Measurements from ENCODE around the gene DNLZ. TPM values are rescaled to one million over a fixed set of nuclear protein-coding genes. Genes with fewer than 3 reads are reported as not detected.

Gene DNLZ
- total RNA-seq, 3 donors from 2014 or later: 35.4 to 57.4 (median 40.0) TPM

- Histone ChIP-seq H3K9me3 (no peaks in the 10 kb centered on the region), H3K4me3 (no peak overlapping the region), H3K36me3 (no peaks in the 10 kb centered on the region), H3K27ac (no peak overlapping the region), H3K4me1 (no peaks in the 10 kb centered on the region), H3K27me3 (no peaks in the 10 kb centered on the region)
- no peak for TF ChIP-seq POLR2A (IDR thresholded peaks at IDR 0.05)
- TF ChIP-seq POLR2AphosphoS5 (IDR thresholded peaks at IDR 0.05): no peak
- TF ChIP-seq CTCF (IDR thresholded peaks at IDR 0.05): no peak
- DNase-seq (ENCODE audit: low spot score in 2 of 2): no peak
- intact Hi-C loops (cut with DNase I; ENCODE audit: low total_unique reads): no loop called here
These were observed 21.5 kb upstream of the DNLZ start for GRCh38 chr9:136385015-136385414.

- no peak for TF ChIP-seq CTCF (IDR thresholded peaks at IDR 0.05)
- no peak for TF ChIP-seq POLR2A (IDR thresholded peaks at IDR 0.05)
- no peak for TF ChIP-seq POLR2AphosphoS5 (IDR thresholded peaks at IDR 0.05)
- Histone ChIP-seq H3K4me1 (no peaks in the 10 kb centered on the region), H3K27me3 (no peaks in the 10 kb centered on the region), H3K36me3 (no peaks in the 10 kb centered on the region), H3K27ac (no peak overlapping the region), H3K9me3 (no peaks in the 10 kb centered on the region), H3K4me3 (no peak overlapping the region)
- DNase-seq (ENCODE audit: low spot score in 2 of 2): no peak
- intact Hi-C loops (cut with DNase I; ENCODE audit: low total_unique reads): no loop called here
These were observed 19.9 kb upstream of the DNLZ start for GRCh38 chr9:136383436-136383835.

GRCh38 chr9:136381966-136382513, 18.5 kb upstream of the DNLZ start:
- Histone ChIP-seq H3K36me3 (no peaks in the 10 kb centered on the region), H3K4me1 (no peaks in the 10 kb centered on the region), H3K27ac (no peak overlapping the region), H3K9me3 (no peaks in the 10 kb centered on the region), H3K27me3 (no peaks in the 10 kb centered on the region), H3K4me3 (no peak overlapping the region)
- intact Hi-C loops (cut with DNase I; ENCODE audit: low total_unique reads): loop anchor here (2.0 kb wide), 1 partner anchor 143 kb away; no protein-coding TSS in a partner anchor
- TF ChIP-seq POLR2AphosphoS5 (IDR thresholded peaks at IDR 0.05): no peak
- TF ChIP-seq POLR2A (IDR thresholded peaks at IDR 0.05): no peak
- no peak for TF ChIP-seq CTCF (IDR thresholded peaks at IDR 0.05)
- no peak for DNase-seq (ENCODE audit: low spot score in 2 of 2)

- Histone ChIP-seq H3K27me3 (no peaks in the 10 kb centered on the region), H3K27ac (no peak overlapping the region), H3K36me3 (no peaks in the 10 kb centered on the region), H3K4me3 (no peak overlapping the region), H3K9me3 (no peaks in the 10 kb centered on the region), H3K4me1 (no peaks in the 10 kb centered on the region)
- no peak for DNase-seq (ENCODE audit: low spot score in 2 of 2)
- TF ChIP-seq POLR2A (IDR thresholded peaks at IDR 0.05): no peak
- no peak for TF ChIP-seq POLR2AphosphoS5 (IDR thresholded peaks at IDR 0.05)
- no peak for TF ChIP-seq CTCF (IDR thresholded peaks at IDR 0.05)
- intact Hi-C loops (cut with DNase I; ENCODE audit: low total_unique reads): loop anchor here (2.0 kb wide), 1 partner anchor 143 kb away; no protein-coding TSS in a partner anchor
These were observed 17.8 kb upstream of the DNLZ start for GRCh38 chr9:136381311-136381710.

- DNase-seq (ENCODE audit: low spot score in 2 of 2): no peak
- H3K36me3 ChIP-seq: no peaks in the 10 kb centered on the region
- H3K27ac ChIP-seq: no peak overlapping the region
- H3K4me3 ChIP-seq: no peak overlapping the region
- no peaks in the 10 kb centered on the region for H3K9me3 ChIP-seq
- H3K27me3 ChIP-seq: no peaks in the 10 kb centered on the region
- H3K4me1 ChIP-seq: no peaks in the 10 kb centered on the region
- intact Hi-C loops (cut with DNase I; ENCODE audit: low total_unique reads): loop anchor here (2.0 kb wide), 1 partner anchor 142 kb away; no protein-coding TSS in a partner anchor
- TF ChIP-seq POLR2A (IDR thresholded peaks at IDR 0.05): no peak
These were observed 16.8 kb upstream of the DNLZ start for GRCh38 chr9:136380381-136380780.
